Measurements from ENCODE around the gene TEAD2. TPM values are rescaled to one million over a fixed set of nuclear protein-coding genes. Genes with fewer than 3 reads are reported as not detected.
"Not testable (repeated sequence)": the region's sequence is repeated elsewhere in the genome, so short reads cannot be mapped to it uniquely, and the experiment has no call there.

Gene TEAD2
- total RNA-seq, 1 experiment from 2014 or later, result 121 TPM

DNA sequence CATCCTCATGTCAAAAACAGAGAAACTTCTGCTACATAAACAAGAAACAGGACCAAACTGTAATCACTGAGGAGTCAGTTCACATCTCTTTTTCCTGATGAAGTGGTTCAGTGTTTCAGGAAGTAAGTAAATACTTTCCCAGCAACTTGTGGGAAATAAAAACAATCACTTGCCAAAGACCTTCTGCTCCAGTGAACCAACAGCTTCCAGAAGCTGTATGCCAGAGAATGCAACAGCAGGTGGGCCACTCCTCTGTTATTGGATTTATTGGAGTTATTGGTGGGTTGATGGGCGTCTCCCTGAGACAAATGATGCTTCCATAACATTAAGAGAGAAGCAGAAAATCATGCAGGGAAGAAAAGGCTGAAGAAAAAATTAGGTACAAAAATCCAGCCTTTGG is 47.1 kb downstream of the TEAD2 start:
- no TSS peak for BruUV-seq (replicated peaks)
- Histone ChIP-seq H3K4me1 (ENCODE audit: insufficient read depth, low read length, poor library complexity, severe bottlenecking) (peaks cover 12% of the 10 kb centered on the region), H3K9me3 (ENCODE audit: low read depth, low read length, poor library complexity, severe bottlenecking) (peaks cover 7% of the 10 kb centered on the region), H3K36me3 (ENCODE audit: insufficient read depth, low read length, poor library complexity, severe bottlenecking) (no peaks in the 10 kb centered on the region), H3K4me3 (ENCODE audit: low read depth, low read length, poor library complexity, severe bottlenecking) (no peak overlapping the region), H3K27ac (ENCODE audit: low read depth, low read length, poor library complexity, severe bottlenecking) (no peak overlapping the region), H3K27me3 (replicated peaks; ENCODE audit: insufficient read depth, low read depth, low read length, poor library complexity) (no peaks in the 10 kb centered on the region)
- ChIA-PET POLR2A (ENCODE audit: low non-redundant PET) (no interaction called here), CTCF (interaction anchor here (0.6 kb wide), 1 partner anchor 66 kb away, joined by 3 read pairs; no protein-coding TSS in a partner anchor)
- intact Hi-C loops (cut with micrococcal nuclease; ENCODE audit: unreplicated experiment), result no loop called here
- peak; percentile 31 for DNase-seq (ENCODE audit: low spot score)
- no peak for TF ChIP-seq EZH2 (IDR thresholded peaks at IDR 0.05; ENCODE audit: borderline replicate concordance, low read depth, low read length, poor library complexity, severe bottlenecking)
- TF ChIP-seq, protein P1, sequence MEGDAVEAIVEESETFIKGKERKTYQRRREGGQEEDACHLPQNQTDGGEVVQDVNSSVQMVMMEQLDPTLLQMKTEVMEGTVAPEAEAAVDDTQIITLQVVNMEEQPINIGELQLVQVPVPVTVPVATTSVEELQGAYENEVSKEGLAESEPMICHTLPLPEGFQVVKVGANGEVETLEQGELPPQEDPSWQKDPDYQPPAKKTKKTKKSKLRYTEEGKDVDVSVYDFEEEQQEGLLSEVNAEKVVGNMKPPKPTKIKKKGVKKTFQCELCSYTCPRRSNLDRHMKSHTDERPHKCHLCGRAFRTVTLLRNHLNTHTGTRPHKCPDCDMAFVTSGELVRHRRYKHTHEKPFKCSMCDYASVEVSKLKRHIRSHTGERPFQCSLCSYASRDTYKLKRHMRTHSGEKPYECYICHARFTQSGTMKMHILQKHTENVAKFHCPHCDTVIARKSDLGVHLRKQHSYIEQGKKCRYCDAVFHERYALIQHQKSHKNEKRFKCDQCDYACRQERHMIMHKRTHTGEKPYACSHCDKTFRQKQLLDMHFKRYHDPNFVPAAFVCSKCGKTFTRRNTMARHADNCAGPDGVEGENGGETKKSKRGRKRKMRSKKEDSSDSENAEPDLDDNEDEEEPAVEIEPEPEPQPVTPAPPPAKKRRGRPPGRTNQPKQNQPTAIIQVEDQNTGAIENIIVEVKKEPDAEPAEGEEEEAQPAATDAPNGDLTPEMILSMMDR (conservative IDR thresholded peaks at IDR 0.05; ENCODE audit: low read depth, low read length), result no peak

DNA sequence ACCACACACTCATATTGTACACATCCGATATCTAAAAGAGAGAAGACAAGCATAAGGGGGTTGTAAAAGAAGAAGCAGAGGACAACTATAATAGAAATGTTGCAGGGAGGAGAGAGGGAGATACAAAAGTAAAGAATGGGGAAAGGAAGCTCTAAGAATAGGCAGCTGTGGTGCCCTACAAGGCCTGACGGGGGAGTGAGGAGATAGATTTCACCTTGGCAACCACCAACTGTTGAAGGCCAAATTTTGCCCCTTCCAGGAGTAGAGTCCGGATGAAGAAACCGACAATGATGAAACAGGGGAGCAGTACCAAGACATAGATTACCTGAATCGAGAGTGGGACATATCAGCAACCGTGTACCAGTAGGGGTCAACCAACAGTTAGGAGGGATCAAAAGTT is 53.1 kb downstream of the TEAD2 start:
- no peak overlapping the region for H3K27ac ChIP-seq (ENCODE audit: low read depth, low read length, poor library complexity, severe bottlenecking)
- ChIA-PET CTCF (no interaction called here), POLR2A (ENCODE audit: low non-redundant PET) (interaction anchor here (0.5 kb wide), 1 partner anchor 18 kb away, joined by 4 read pairs; no protein-coding TSS in a partner anchor)
- no peaks in the 10 kb centered on the region for H3K27me3 ChIP-seq (replicated peaks; ENCODE audit: insufficient read depth, low read depth, low read length, poor library complexity)
- no peaks in the 10 kb centered on the region for H3K9me3 ChIP-seq (ENCODE audit: low read depth, low read length, poor library complexity, severe bottlenecking)
- H3K36me3 ChIP-seq (ENCODE audit: insufficient read depth, low read length, poor library complexity, severe bottlenecking), result no peaks in the 10 kb centered on the region
- TF ChIP-seq, protein P1 (conservative IDR thresholded peaks at IDR 0.05; ENCODE audit: low read depth, low read length), result no peak
- TF ChIP-seq EZH2 (IDR thresholded peaks at IDR 0.05; ENCODE audit: borderline replicate concordance, low read depth, low read length, poor library complexity, severe bottlenecking), result no peak
- no peak for DNase-seq (ENCODE audit: low spot score)
- BruUV-seq (replicated peaks), result no TSS peak
- no peak overlapping the region for H3K4me3 ChIP-seq (ENCODE audit: low read depth, low read length, poor library complexity, severe bottlenecking)
- H3K4me1 ChIP-seq (ENCODE audit: insufficient read depth, low read length, poor library complexity, severe bottlenecking), result no peaks in the 10 kb centered on the region
- intact Hi-C loops (cut with micrococcal nuclease; ENCODE audit: unreplicated experiment), result no loop called here

DNA sequence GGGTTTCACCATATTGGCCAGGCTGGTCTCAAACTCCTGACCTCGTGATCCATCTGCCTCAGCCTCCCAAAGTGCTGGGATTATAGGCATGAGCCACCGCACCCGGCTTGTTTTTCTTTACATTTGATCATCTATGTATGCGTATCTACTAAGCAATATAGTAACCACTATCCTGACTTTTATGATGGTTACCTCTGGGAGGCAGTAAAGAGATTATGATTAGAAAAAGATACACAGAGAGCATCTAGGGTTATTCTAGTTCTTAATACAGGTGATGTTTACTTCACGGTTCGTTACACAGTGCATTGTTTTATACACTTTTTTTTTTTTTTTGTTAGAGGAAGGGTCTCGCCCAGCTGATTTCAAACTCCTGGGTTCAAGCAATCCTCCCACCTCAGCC is 55.5 kb downstream of the TEAD2 start:
- BruUV-seq (replicated peaks); H3K4me1 ChIP-seq (ENCODE audit: insufficient read depth, low read length, poor library complexity, severe bottlenecking); POLR2A ChIA-PET (ENCODE audit: low non-redundant PET); DNase-seq (ENCODE audit: low spot score); CTCF ChIA-PET; H3K27ac ChIP-seq (ENCODE audit: low read depth, low read length, poor library complexity, severe bottlenecking); intact Hi-C loops (cut with micrococcal nuclease; ENCODE audit: unreplicated experiment); H3K36me3 ChIP-seq (ENCODE audit: insufficient read depth, low read length, poor library complexity, severe bottlenecking); H3K4me3 ChIP-seq (ENCODE audit: low read depth, low read length, poor library complexity, severe bottlenecking); H3K9me3 ChIP-seq (ENCODE audit: low read depth, low read length, poor library complexity, severe bottlenecking); H3K27me3 ChIP-seq (replicated peaks; ENCODE audit: insufficient read depth, low read depth, low read length, poor library complexity): not testable (repeated sequence)

DNA sequence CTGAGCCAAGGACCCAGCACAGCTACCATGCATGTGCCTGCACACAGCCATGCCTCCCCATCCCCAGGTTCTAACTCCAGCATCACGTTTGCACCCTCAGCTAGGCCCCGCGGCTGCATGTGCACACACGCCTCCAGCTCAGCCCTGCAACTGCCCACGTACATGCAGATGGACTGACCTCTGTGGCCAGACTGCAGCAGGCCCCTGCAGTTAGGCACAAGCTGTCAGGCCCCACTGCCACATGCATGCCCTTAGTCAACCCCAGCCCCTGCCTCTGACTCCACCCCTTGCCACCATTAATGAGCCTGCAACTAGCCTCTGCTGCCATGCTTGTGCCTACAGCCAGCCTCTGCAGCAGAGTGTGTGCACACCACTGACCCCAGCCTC is 60.4 kb downstream of the TEAD2 start:
- intact Hi-C loops (cut with micrococcal nuclease; ENCODE audit: unreplicated experiment), result no loop called here
- ChIA-PET POLR2A (ENCODE audit: low non-redundant PET) (no interaction called here), CTCF (interaction anchor here (1.2 to 1.3 kb wide), 2 partner anchors 36 to 174 kb away, joined by 5 to 25 read pairs; no protein-coding TSS in a partner anchor)
- no peak for DNase-seq (ENCODE audit: low spot score)
- no peaks in the 10 kb centered on the region for H3K4me1 ChIP-seq (ENCODE audit: insufficient read depth, low read length, poor library complexity, severe bottlenecking)
- no peaks in the 10 kb centered on the region for H3K27me3 ChIP-seq (replicated peaks; ENCODE audit: insufficient read depth, low read depth, low read length, poor library complexity)
- BruUV-seq (replicated peaks), result no TSS peak
- no peak for TF ChIP-seq EZH2 (IDR thresholded peaks at IDR 0.05; ENCODE audit: borderline replicate concordance, low read depth, low read length, poor library complexity, severe bottlenecking)
- TF ChIP-seq, protein P1 (conservative IDR thresholded peaks at IDR 0.05; ENCODE audit: low read depth, low read length), result no peak
- H3K9me3 ChIP-seq (ENCODE audit: low read depth, low read length, poor library complexity, severe bottlenecking), result no peaks in the 10 kb centered on the region
- H3K36me3 ChIP-seq (ENCODE audit: insufficient read depth, low read length, poor library complexity, severe bottlenecking), result no peaks in the 10 kb centered on the region
- H3K27ac ChIP-seq (ENCODE audit: low read depth, low read length, poor library complexity, severe bottlenecking), result no peak overlapping the region
- H3K4me3 ChIP-seq (ENCODE audit: low read depth, low read length, poor library complexity, severe bottlenecking), result no peak overlapping the region
